Astrocyte of the spinal cord (primary cell): ENCODE data around the gene TLR5.

ENCODE experiments used
- DNase-seq: peaks from one replicate; pipeline ENCODE4 v3.0.0; 2011; ENCODE audit warnings: low read depth, low spot score
- H3K4me3 ChIP-seq: 2 replicates; pipeline ENCODE4 v1.5.1; 2011; ENCODE audit warnings: low read depth, mild to moderate bottlenecking, low read length, moderate library complexity
- CTCF ChIP-seq: IDR thresholded peaks from 2 replicates; pipeline ENCODE4 v1.5.1; 2012; ENCODE audit warnings: low read depth, mild to moderate bottlenecking, low read length, inconsistent platforms
- in situ Hi-C: cut with HindIII; loops from 2 replicates; pipeline ENCODE4 v1.10.0; 2017; ENCODE audit warnings: low sequenced_read_pairs

TLR5 gene

GRCh38 chr1:223150443-223150842, 7.4 kb upstream of the TLR5 start:
- no peak for DNase-seq
- H3K4me3 ChIP-seq: no peak overlapping the region
- in situ Hi-C loops: no loop called here
- no peak for TF ChIP-seq CTCF

GRCh38 chr1:223147873-223148272, 4.8 kb upstream of the TLR5 start:
- DNase-seq: no peak
- H3K4me3 ChIP-seq: no peak overlapping the region
- in situ Hi-C loops: no loop called here
- TF ChIP-seq CTCF: no peak

- no peak for DNase-seq
- in situ Hi-C loops: no loop called here
- TF ChIP-seq CTCF: no peak
- H3K4me3 ChIP-seq: no peak overlapping the region
Observed at GRCh38 chr1:223147409-223147808, 4.4 kb upstream of the TLR5 start.

- no peak for DNase-seq
- H3K4me3 ChIP-seq: no peak overlapping the region
- no peak for TF ChIP-seq CTCF
- in situ Hi-C loops: no loop called here
Observed at GRCh38 chr1:223146745-223147144, 3.7 kb upstream of the TLR5 start.

GRCh38 chr1:223144914-223145313, 1.9 kb upstream of the TLR5 start:
- in situ Hi-C loops: no loop called here
- no peak overlapping the region for H3K4me3 ChIP-seq
- DNase-seq: no peak
- no peak for TF ChIP-seq CTCF

GRCh38 chr1:223144431-223144830, 1.4 kb upstream of the TLR5 start:
- no peak for DNase-seq
- H3K4me3 ChIP-seq: no peak overlapping the region
- no peak for TF ChIP-seq CTCF
- in situ Hi-C loops: no loop called here
